Erythroblast (primary cell): Measurements from ENCODE around the gene ZMIZ1.

Source experiments
- GATA1 ChIP-seq: IDR thresholded peaks from 2 replicates; pipeline ENCODE4 v1.6.1; 2011; ENCODE audit warnings: low read depth, mild to moderate bottlenecking, control low read depth, low read length, moderate library complexity
- POLR2A ChIP-seq: IDR thresholded peaks from 2 replicates; pipeline ENCODE4 v1.6.1; 2011; ENCODE audit warnings: mild to moderate bottlenecking, low read length

DNA sequence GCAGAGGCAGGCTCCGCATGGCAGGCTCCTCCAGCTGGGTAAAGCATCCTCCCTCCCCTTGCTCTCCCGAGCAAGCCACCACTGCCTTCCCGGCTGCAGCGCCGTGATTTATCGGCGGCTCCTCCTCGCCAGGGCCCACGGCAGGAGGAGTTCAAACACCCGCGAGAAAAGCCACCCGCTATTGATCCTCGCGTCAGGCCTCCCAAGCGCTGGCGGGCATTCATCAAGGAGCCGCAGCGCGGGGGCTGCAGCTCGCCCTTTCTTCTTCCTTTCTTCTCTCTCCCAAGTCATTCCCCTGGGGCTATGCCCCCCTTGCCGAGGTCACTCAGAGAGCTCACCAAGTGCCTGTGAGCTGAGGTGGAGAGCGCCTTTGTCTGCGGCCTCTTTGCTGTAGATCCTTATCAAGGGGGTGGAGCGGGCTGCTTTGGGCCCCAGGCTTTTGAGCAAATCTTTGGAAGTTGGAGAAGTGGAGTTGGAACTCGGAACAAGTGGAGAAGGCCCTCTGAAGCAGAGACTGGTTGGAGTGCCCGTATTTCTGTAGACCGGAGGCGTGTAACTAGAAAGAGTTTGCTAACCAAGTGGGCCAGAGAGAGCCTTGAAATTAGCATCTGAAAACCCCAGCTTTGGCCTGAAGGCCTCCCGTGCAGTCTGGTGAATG is 171.3 kb downstream of the ZMIZ1 start:
- TF ChIP-seq POLR2A: no peak
- TF ChIP-seq GATA1: no peak
